ENCODE measurements around the gene E2F4.

The E2F4 gene

GRCh38 chr16:67236563-67237395, 44.8 kb downstream of the E2F4 start:
- no peak for TF ChIP-seq CTCF (IDR thresholded peaks at IDR 0.05)
- Histone ChIP-seq H3K4me3 (ENCODE audit: low read depth, low read length) (no peak overlapping the region), H3K36me3 (ENCODE audit: control insufficient read depth, insufficient read depth, low read length) (no peaks in the 10 kb centered on the region)

GRCh38 chr16:67237396-67238277, 45.7 kb downstream of the E2F4 start:
- no peak for TF ChIP-seq CTCF (IDR thresholded peaks at IDR 0.05)
- no peak overlapping the region for H3K4me2 ChIP-seq (ENCODE audit: low read length)
- no peaks in the 10 kb centered on the region for H3K36me3 ChIP-seq (ENCODE audit: control insufficient read depth, insufficient read depth, low read length)
- H3K4me3 ChIP-seq (ENCODE audit: low read depth, low read length) = no peak overlapping the region
- no peaks in the 10 kb centered on the region for H3K9me3 ChIP-seq (ENCODE audit: control insufficient read depth, low read length)
- H3K9ac ChIP-seq = no peak overlapping the region
- H3K27ac ChIP-seq = no peak overlapping the region
- H3K4me1 ChIP-seq = no peaks in the 10 kb centered on the region
- H3K79me2 ChIP-seq = peaks cover 2% of the 10 kb centered on the region
- no peak overlapping the region for H2AFZ ChIP-seq
- H3K27me3 ChIP-seq (ENCODE audit: control insufficient read depth, insufficient read depth, low read length) = no peaks in the 10 kb centered on the region

More at GRCh38 chr16:67236563-67237395, 44.8 kb downstream of the E2F4 start:
- no peak overlapping the region for H2AFZ ChIP-seq
- H3K9ac ChIP-seq = no peak overlapping the region
- H3K27ac ChIP-seq = no peak overlapping the region
- no peaks in the 10 kb centered on the region for H3K4me1 ChIP-seq
- H3K4me2 ChIP-seq (ENCODE audit: low read length) = no peak overlapping the region
- peaks cover 2% of the 10 kb centered on the region for H3K79me2 ChIP-seq
- H3K9me3 ChIP-seq (ENCODE audit: control insufficient read depth, low read length) = no peaks in the 10 kb centered on the region
- H3K27me3 ChIP-seq (ENCODE audit: control insufficient read depth, insufficient read depth, low read length) = no peaks in the 10 kb centered on the region

- Histone ChIP-seq H3K36me3 (ENCODE audit: control insufficient read depth, insufficient read depth, low read length) (no peaks in the 10 kb centered on the region), H3K9me3 (ENCODE audit: control insufficient read depth, low read length) (no peaks in the 10 kb centered on the region)
Measured at GRCh38 chr16:67238278-67238575, 46.3 kb downstream of the E2F4 start.

GRCh38 chr16:67238806-67239470, 47.0 kb downstream of the E2F4 start:
- H3K27ac ChIP-seq = no peak overlapping the region
- no peaks in the 10 kb centered on the region for H3K4me1 ChIP-seq
- no peak overlapping the region for H3K4me2 ChIP-seq (ENCODE audit: low read length)
- no peaks in the 10 kb centered on the region for H3K36me3 ChIP-seq (ENCODE audit: control insufficient read depth, insufficient read depth, low read length)
- H3K4me3 ChIP-seq (ENCODE audit: low read depth, low read length) = no peak overlapping the region
- H3K9me3 ChIP-seq (ENCODE audit: control insufficient read depth, low read length) = no peaks in the 10 kb centered on the region
- H3K27me3 ChIP-seq (ENCODE audit: control insufficient read depth, insufficient read depth, low read length) = no peaks in the 10 kb centered on the region
- H3K79me2 ChIP-seq = peaks cover 2% of the 10 kb centered on the region
- H2AFZ ChIP-seq = no peak overlapping the region
- no peak for TF ChIP-seq CTCF (IDR thresholded peaks at IDR 0.05)
- H3K9ac ChIP-seq = no peak overlapping the region

More at GRCh38 chr16:67238278-67238575, 46.3 kb downstream of the E2F4 start:
- H3K27ac ChIP-seq = no peak overlapping the region
- no peaks in the 10 kb centered on the region for H3K27me3 ChIP-seq (ENCODE audit: control insufficient read depth, insufficient read depth, low read length)
- no peaks in the 10 kb centered on the region for H3K4me1 ChIP-seq
- no peak for TF ChIP-seq CTCF (IDR thresholded peaks at IDR 0.05)
- no peak overlapping the region for H3K4me2 ChIP-seq (ENCODE audit: low read length)
- H3K9ac ChIP-seq = no peak overlapping the region
- no peak overlapping the region for H3K4me3 ChIP-seq (ENCODE audit: low read depth, low read length)
- H2AFZ ChIP-seq = no peak overlapping the region
- peaks cover 2% of the 10 kb centered on the region for H3K79me2 ChIP-seq
